Fibroblast of peridontal ligament (primary cell): ENCODE data around the gene ADAMTSL1.
A peak's percentile ranks its signal among the peaks of the same experiment; 100 is the strongest.

Experiments
- DNase-seq: peaks from one replicate; pipeline ENCODE4 v3.0.0-alpha.2; 2010; ENCODE audit errors: extremely low read depth

Gene ADAMTSL1

GRCh38 chr9:18501949-18502348 is 28.0 kb downstream of the ADAMTSL1 start:
- no peak for DNase-seq

- no peak for DNase-seq
Measured at GRCh38 chr9:18502546-18502945, 28.6 kb downstream of the ADAMTSL1 start.

GRCh38 chr9:18504707-18505106 is 30.8 kb downstream of the ADAMTSL1 start:
- DNase-seq = no peak

GRCh38 chr9:18507151-18507550 is 33.2 kb downstream of the ADAMTSL1 start:
- DNase-seq = no peak

GRCh38 chr9:18516514-18516913 is 42.6 kb downstream of the ADAMTSL1 start:
- no peak for DNase-seq

GRCh38 chr9:18516965-18517364 is 43.0 kb downstream of the ADAMTSL1 start:
- peak; percentile 25 for DNase-seq

- peak; percentile 45 for DNase-seq
Measured at GRCh38 chr9:18520416-18521047, 46.6 kb downstream of the ADAMTSL1 start.

- no peak for DNase-seq
Measured at GRCh38 chr9:18526685-18527084, 52.7 kb downstream of the ADAMTSL1 start.

- DNase-seq = no peak
Measured at GRCh38 chr9:18531136-18532065, 57.4 kb downstream of the ADAMTSL1 start.

- no peak for DNase-seq
Measured at GRCh38 chr9:18534611-18535010, 60.7 kb downstream of the ADAMTSL1 start.

- no peak for DNase-seq
Measured at GRCh38 chr9:18536554-18536953, 62.6 kb downstream of the ADAMTSL1 start.

GRCh38 chr9:18539203-18539693 is 65.3 kb downstream of the ADAMTSL1 start:
- no peak for DNase-seq

- DNase-seq = peak; percentile 87
Measured at GRCh38 chr9:18542837-18543405, 69.0 kb downstream of the ADAMTSL1 start.

GRCh38 chr9:18543406-18544192 is 69.6 kb downstream of the ADAMTSL1 start:
- peak; percentile 91 for DNase-seq

GRCh38 chr9:18544456-18544855 is 70.5 kb downstream of the ADAMTSL1 start:
- DNase-seq = no peak

GRCh38 chr9:18545636-18546360 is 71.8 kb downstream of the ADAMTSL1 start:
- DNase-seq = no peak

- DNase-seq = no peak
Measured at GRCh38 chr9:18548456-18548855, 74.5 kb downstream of the ADAMTSL1 start.

GRCh38 chr9:18549772-18550171 is 75.8 kb downstream of the ADAMTSL1 start:
- DNase-seq = no peak

GRCh38 chr9:18550286-18550685 is 76.3 kb downstream of the ADAMTSL1 start:
- DNase-seq = no peak

- no peak for DNase-seq
Measured at GRCh38 chr9:18554244-18554643, 80.3 kb downstream of the ADAMTSL1 start.
